NCI-H82 (cell line): ENCODE data around the gene G2E3.
"Not testable (repeated sequence)": the region's sequence is repeated elsewhere in the genome, so short reads cannot be mapped to it uniquely, and the experiment has no call there.

Experiments used
- DNase-seq: peaks from one replicate; lab custom pipeline; 2025; lab: John Stamatoyannopoulos, UW

The G2E3 gene

DNA sequence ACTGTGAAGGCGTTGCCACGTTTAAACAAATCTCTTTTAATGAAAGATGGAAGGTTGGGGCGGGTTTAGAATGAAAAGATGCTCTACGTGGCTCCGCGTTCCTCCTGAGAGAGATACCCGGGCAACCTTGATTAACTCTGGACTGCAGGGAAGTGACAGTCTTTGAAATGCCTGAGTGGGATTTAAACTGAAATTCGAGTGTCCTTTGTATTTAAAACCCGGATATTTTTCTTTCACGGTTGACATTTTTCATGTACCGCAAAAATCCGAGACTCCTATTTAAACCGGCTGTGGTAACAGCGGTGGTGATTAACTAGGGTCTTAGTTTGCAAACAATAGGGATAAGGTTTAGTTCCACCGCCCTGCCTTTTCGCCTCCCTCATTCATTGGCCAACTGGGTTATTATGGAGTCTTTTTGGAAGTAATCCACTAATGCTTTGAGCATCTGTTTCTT, 707 bp downstream of the G2E3 start:
- DNase-seq = peak; percentile 86

- DNase-seq = no peak
Observed at GRCh38 chr14:30560581-30560980, 1.6 kb downstream of the G2E3 start.

DNA sequence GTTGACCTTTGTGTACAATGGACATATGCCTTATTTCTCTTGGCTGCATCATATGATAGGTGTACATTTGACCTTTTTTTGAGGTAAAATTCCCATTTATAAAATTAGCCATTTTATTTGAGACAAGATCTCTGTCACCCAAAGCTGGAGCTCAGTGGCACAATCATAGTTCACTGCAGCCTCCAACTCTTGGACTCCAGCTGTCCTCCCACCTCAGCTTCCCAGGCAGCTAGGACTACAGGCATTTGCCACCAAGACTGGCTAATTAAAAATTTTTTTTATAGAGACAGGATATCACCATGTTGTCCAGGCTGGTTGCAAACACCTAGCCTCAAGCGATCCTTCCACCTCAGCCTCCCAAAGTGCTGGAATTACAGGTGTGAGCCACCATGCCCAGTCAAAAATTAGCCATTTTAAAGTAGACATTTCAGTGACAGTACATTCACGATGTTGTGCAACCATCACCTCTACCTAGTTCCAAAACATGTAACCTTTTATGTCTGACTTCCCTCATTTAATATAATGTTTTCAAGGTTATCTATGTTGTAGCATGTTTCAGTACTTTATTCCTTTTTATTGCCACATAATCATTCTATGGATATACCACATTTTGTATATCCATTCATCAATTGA, 5.4 kb downstream of the G2E3 start:
- no peak for DNase-seq

- DNase-seq = no peak
Observed at GRCh38 chr14:30564868-30565248, 5.9 kb downstream of the G2E3 start.

DNA sequence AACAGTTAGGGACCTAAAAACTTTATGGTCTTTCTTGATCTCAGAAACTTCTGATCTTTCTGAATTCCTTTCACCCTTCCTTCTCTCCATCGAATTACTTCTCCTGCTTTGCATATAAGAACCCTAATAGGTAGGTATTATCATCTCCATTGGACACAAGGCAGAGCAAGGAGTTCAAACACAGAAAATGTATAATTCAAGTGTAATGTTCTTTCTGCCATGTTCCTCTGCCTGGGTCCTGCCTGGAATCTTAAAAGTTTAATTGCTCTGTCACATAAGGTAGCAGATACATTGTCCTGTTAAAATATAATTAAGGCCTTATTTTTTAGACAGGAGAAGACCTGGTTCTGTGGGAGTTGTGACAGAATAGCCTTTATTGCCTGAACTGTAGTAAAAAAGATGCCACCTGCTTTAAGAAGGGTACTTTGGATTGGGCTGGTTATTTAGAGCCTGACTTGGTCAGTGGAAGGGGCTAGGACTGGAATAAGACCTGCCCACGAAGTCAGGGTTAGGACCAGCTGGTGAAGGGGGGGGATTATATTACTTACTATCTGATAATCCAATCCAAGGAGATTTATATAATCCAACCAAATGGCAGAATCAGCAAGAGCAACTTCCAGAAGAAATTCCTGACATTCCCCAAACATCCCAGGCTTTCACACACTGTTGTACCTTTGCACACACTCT, 10.4 kb downstream of the G2E3 start:
- DNase-seq = peak; percentile 93

- DNase-seq = no peak
Observed at GRCh38 chr14:30569903-30570226, 10.9 kb downstream of the G2E3 start.

DNA sequence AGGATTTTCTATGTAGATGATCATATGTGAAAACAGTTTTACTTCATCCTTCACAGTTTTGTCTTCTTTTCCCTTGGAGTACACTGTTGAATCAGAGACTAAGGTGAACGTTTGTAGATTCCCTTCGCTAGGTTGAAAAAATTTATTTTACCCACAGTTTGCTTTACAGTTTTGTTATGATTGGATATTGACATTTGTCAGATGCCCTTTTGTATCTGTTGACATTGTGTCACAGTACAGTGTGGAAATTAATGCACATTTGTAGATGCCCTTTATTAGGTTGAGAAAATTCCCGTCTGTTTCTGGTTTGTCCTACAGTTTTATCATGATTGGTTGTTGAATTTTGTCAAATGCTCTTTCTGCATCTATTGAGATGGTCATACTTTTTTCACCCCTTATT, 13.3 kb downstream of the G2E3 start:
- DNase-seq = no peak

- no peak for DNase-seq
Observed at GRCh38 chr14:30572771-30573170, 13.8 kb downstream of the G2E3 start.

GRCh38 chr14:30573226-30573814, 14.4 kb downstream of the G2E3 start:
- no peak for DNase-seq

DNA sequence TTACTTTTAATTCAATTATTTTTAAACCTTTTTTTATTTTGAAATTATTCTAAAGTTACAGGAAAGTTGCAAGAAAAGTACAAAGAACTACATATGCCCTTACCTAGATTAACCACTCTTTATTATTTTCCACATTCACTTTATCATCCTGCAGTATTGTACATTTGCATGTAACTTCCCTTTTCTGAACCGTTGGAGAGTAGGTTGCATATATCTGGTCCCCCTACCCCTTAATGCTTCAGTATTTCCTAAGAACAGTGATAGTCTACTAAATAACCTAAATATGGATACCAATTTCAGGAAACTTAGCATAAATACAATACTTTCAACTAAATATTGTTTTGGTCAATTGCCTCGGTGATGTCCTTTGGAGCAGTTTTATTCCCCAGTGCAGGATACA, 15.0 kb downstream of the G2E3 start:
- no peak for DNase-seq

DNA sequence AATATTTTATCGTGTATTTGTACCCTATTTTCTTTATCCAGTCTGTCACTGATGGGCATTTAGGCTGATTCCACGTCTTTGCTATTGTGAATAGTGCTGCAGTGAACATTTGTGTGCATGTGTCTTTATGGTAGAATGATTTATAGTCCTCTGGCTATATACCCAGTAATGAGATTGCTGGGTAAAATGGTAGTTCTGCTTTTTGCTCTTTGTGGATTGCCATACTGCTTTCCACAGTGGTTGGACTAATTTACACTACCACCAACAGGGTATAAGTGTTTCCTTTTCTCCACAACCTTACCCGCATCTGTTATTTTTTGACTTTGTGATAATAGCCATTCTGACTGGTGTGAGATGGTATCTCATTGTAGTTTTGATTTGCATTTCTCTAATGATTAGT, 15.8 kb downstream of the G2E3 start:
- not testable (repeated sequence) for DNase-seq

DNA sequence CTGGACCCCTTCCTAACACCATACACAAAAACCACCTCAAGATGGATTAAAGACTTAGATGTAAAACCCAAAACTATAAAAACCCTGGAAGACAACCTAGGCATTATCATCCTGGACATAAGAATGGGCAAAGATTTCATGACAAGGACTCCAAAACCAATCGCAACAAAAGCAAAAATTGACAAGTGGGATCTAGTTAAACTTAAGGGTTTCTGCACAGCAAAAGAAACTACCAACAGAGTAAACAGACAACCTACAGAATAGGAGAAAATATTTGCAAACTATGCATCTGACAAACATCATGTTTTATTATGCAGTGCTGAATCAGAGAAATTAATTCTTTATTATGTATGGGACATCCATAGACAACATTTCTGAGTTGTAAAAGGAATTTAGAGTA, 17.4 kb downstream of the G2E3 start:
- not testable (repeated sequence) for DNase-seq

GRCh38 chr14:30580616-30581282, 21.8 kb downstream of the G2E3 start:
- DNase-seq = no peak

GRCh38 chr14:30581283-30581625, 22.3 kb downstream of the G2E3 start:
- no peak for DNase-seq

GRCh38 chr14:30582376-30582775, 23.4 kb downstream of the G2E3 start:
- DNase-seq = no peak

DNA sequence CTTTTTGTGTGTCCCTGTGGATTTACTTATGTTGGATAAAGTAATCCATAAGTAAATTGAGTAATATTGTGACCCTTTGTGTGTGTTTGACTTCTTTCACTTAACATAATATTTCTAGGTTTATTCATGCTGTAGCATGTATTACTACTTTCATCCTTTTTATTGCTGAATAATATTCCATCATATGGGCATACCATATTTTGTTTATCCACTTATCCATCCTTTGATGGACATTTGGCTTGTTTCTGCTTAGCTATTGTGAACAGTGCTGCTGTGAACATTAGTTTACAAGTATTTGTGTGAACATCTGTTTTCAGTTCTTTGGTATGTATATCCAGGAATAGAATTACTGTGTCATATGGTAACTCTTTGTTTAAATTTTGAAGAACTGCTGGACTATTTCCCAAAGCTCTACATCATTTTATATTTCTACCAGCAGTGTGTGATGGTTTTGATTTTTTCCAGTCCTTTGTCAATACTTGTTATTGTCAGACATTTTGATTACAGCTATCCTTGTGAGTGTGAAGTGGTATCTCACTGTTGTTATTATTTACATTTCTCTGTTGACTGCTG, 25.2 kb downstream of the G2E3 start:
- DNase-seq = no peak

DNA sequence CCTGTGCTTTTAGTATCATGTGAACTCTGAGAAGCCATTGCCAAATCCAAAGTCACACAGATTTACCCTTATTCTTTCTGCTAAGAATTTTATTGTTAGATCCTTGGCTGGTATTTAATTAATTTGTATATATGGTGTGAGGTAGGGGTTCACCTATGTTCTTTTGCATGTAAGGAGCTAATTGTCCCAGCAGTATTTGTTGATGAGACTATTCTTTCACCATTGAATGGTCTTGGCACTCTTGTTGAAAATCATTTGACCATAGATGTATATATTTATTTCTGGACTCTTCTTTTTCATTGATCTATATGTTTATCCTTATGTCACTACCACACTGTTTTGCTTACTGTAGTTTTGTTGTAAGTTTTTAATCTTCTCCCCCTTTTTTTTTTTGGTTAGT, 26.2 kb downstream of the G2E3 start:
- DNase-seq = no peak

GRCh38 chr14:30587141-30587540, 28.2 kb downstream of the G2E3 start:
- no peak for DNase-seq

- no peak for DNase-seq
Observed at GRCh38 chr14:30588873-30589272, 29.9 kb downstream of the G2E3 start.

DNA sequence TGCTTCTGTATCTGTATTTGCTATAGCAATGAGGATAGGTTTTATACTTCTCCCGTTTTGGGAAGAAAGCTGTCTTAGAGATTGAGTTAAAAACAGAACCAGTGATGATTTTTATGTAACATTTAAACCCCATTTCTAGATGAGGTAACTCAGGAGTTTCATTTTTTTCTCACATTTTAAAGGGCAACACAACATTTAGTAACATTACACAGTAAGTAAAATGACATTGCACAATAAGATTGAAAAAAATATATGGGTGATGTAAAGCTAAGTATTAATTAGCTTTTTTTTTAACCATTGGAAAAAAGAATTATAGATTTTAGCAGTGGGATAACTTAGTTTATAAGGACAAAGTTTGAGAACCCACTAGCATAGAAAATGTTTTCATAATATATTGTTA, 38.0 kb downstream of the G2E3 start:
- DNase-seq = no peak

GRCh38 chr14:30597504-30597903, 38.5 kb downstream of the G2E3 start:
- no peak for DNase-seq

GRCh38 chr14:30600922-30601918, 42.3 kb downstream of the G2E3 start:
- DNase-seq = no peak
